ENCODE results near the gene TBC1D22A.
A peak's percentile ranks its signal among the peaks of the same experiment; 100 is the strongest.

TBC1D22A gene

GRCh38 chr22:47151490-47151889 is 389.0 kb downstream of the TBC1D22A start:
- Histone ChIP-seq H3K9me3 (replicated peaks; ENCODE audit: low read length) (no peaks in the 10 kb centered on the region), H3K4me3 (ENCODE audit: low read length) (no peak overlapping the region), H3K27me3 (ENCODE audit: control insufficient read depth, insufficient read depth, low read length) (no peaks in the 10 kb centered on the region), H3K4me1 (ENCODE audit: control insufficient read depth, insufficient read depth, low read length) (peaks cover 25% of the 10 kb centered on the region), H3K9ac (ENCODE audit: low read depth, low read length) (no peak overlapping the region), H3K4me2 (ENCODE audit: low read length) (no peak overlapping the region), H3K36me3 (ENCODE audit: insufficient read depth, low read length) (no peaks in the 10 kb centered on the region)

- no peak overlapping the region for H3K4me3 ChIP-seq (ENCODE audit: low read length)
- H3K9ac ChIP-seq (ENCODE audit: low read depth, low read length): no peak overlapping the region
- no peak overlapping the region for H3K4me2 ChIP-seq (ENCODE audit: low read length)
- no peaks in the 10 kb centered on the region for H3K9me3 ChIP-seq (replicated peaks; ENCODE audit: low read length)
- H3K4me1 ChIP-seq (ENCODE audit: control insufficient read depth, insufficient read depth, low read length): peaks cover 25% of the 10 kb centered on the region
- no peaks in the 10 kb centered on the region for H3K36me3 ChIP-seq (ENCODE audit: insufficient read depth, low read length)
- no peaks in the 10 kb centered on the region for H3K27me3 ChIP-seq (ENCODE audit: control insufficient read depth, insufficient read depth, low read length)
These were observed 389.8 kb downstream of the TBC1D22A start for GRCh38 chr22:47152236-47152635.

- no peak overlapping the region for H3K4me3 ChIP-seq (ENCODE audit: low read length)
- no peak overlapping the region for H3K4me2 ChIP-seq (ENCODE audit: low read length)
These were observed 390.5 kb downstream of the TBC1D22A start for GRCh38 chr22:47152938-47153337.

GRCh38 chr22:47153854-47154525 is 391.5 kb downstream of the TBC1D22A start:
- Histone ChIP-seq H3K36me3 (ENCODE audit: insufficient read depth, low read length) (no peaks in the 10 kb centered on the region), H3K4me3 (ENCODE audit: low read length) (peak overlapping the region; percentile 53)

More at GRCh38 chr22:47152938-47153337, 390.5 kb downstream of the TBC1D22A start:
- Histone ChIP-seq H3K4me1 (ENCODE audit: control insufficient read depth, insufficient read depth, low read length) (peaks cover 25% of the 10 kb centered on the region), H3K36me3 (ENCODE audit: insufficient read depth, low read length) (no peaks in the 10 kb centered on the region), H3K27me3 (ENCODE audit: control insufficient read depth, insufficient read depth, low read length) (no peaks in the 10 kb centered on the region), H3K9me3 (replicated peaks; ENCODE audit: low read length) (no peaks in the 10 kb centered on the region), H3K9ac (ENCODE audit: low read depth, low read length) (no peak overlapping the region)

GRCh38 chr22:47154621-47155081 is 392.2 kb downstream of the TBC1D22A start:
- peak overlapping the region; percentile 43 for H3K9ac ChIP-seq (ENCODE audit: low read depth, low read length)
- peaks cover 25% of the 10 kb centered on the region for H3K4me1 ChIP-seq (ENCODE audit: control insufficient read depth, insufficient read depth, low read length)
- H3K27me3 ChIP-seq (ENCODE audit: control insufficient read depth, insufficient read depth, low read length): no peaks in the 10 kb centered on the region
- H3K4me3 ChIP-seq (ENCODE audit: low read length): peak overlapping the region; percentile 53
- H3K4me2 ChIP-seq (ENCODE audit: low read length): peak overlapping the region; percentile 75
- H3K9me3 ChIP-seq (replicated peaks; ENCODE audit: low read length): no peaks in the 10 kb centered on the region
- H3K36me3 ChIP-seq (ENCODE audit: insufficient read depth, low read length): peaks cover 5% of the 10 kb centered on the region

More at GRCh38 chr22:47153854-47154525, 391.5 kb downstream of the TBC1D22A start:
- Histone ChIP-seq H3K4me2 (ENCODE audit: low read length) (peak overlapping the region; percentile 75), H3K9ac (ENCODE audit: low read depth, low read length) (peak overlapping the region; percentile 43), H3K4me1 (ENCODE audit: control insufficient read depth, insufficient read depth, low read length) (peaks cover 25% of the 10 kb centered on the region), H3K27me3 (ENCODE audit: control insufficient read depth, insufficient read depth, low read length) (no peaks in the 10 kb centered on the region), H3K9me3 (replicated peaks; ENCODE audit: low read length) (no peaks in the 10 kb centered on the region)

GRCh38 chr22:47155131-47155885 is 392.9 kb downstream of the TBC1D22A start:
- Histone ChIP-seq H3K4me1 (ENCODE audit: control insufficient read depth, insufficient read depth, low read length) (peaks cover 25% of the 10 kb centered on the region), H3K4me3 (ENCODE audit: low read length) (peak overlapping the region; percentile 53), H3K4me2 (ENCODE audit: low read length) (peak overlapping the region; percentile 75), H3K9me3 (replicated peaks; ENCODE audit: low read length) (no peaks in the 10 kb centered on the region), H3K27me3 (ENCODE audit: control insufficient read depth, insufficient read depth, low read length) (no peaks in the 10 kb centered on the region), H3K9ac (ENCODE audit: low read depth, low read length) (peak overlapping the region; percentile 43), H3K36me3 (ENCODE audit: insufficient read depth, low read length) (peaks cover 5% of the 10 kb centered on the region)

GRCh38 chr22:47155912-47156311 is 393.5 kb downstream of the TBC1D22A start:
- H3K4me2 ChIP-seq (ENCODE audit: low read length): no peak overlapping the region
- no peaks in the 10 kb centered on the region for H3K9me3 ChIP-seq (replicated peaks; ENCODE audit: low read length)
- H3K4me3 ChIP-seq (ENCODE audit: low read length): no peak overlapping the region
- no peaks in the 10 kb centered on the region for H3K27me3 ChIP-seq (ENCODE audit: control insufficient read depth, insufficient read depth, low read length)
- H3K9ac ChIP-seq (ENCODE audit: low read depth, low read length): no peak overlapping the region
- peaks cover 25% of the 10 kb centered on the region for H3K4me1 ChIP-seq (ENCODE audit: control insufficient read depth, insufficient read depth, low read length)
- H3K36me3 ChIP-seq (ENCODE audit: insufficient read depth, low read length): peaks cover 5% of the 10 kb centered on the region

GRCh38 chr22:47156352-47157092 is 394.1 kb downstream of the TBC1D22A start:
- no peaks in the 10 kb centered on the region for H3K27me3 ChIP-seq (ENCODE audit: control insufficient read depth, insufficient read depth, low read length)
- H3K4me2 ChIP-seq (ENCODE audit: low read length): no peak overlapping the region
- no peaks in the 10 kb centered on the region for H3K9me3 ChIP-seq (replicated peaks; ENCODE audit: low read length)
- peaks cover 5% of the 10 kb centered on the region for H3K36me3 ChIP-seq (ENCODE audit: insufficient read depth, low read length)
- peaks cover 20% of the 10 kb centered on the region for H3K4me1 ChIP-seq (ENCODE audit: control insufficient read depth, insufficient read depth, low read length)
- no peak overlapping the region for H3K9ac ChIP-seq (ENCODE audit: low read depth, low read length)
- no peak overlapping the region for H3K4me3 ChIP-seq (ENCODE audit: low read length)

GRCh38 chr22:47157093-47157420 is 394.6 kb downstream of the TBC1D22A start:
- Histone ChIP-seq H3K4me3 (ENCODE audit: low read length) (no peak overlapping the region), H3K4me1 (ENCODE audit: control insufficient read depth, insufficient read depth, low read length) (peaks cover 18% of the 10 kb centered on the region), H3K9me3 (replicated peaks; ENCODE audit: low read length) (no peaks in the 10 kb centered on the region), H3K27me3 (ENCODE audit: control insufficient read depth, insufficient read depth, low read length) (no peaks in the 10 kb centered on the region), H3K9ac (ENCODE audit: low read depth, low read length) (no peak overlapping the region), H3K36me3 (ENCODE audit: insufficient read depth, low read length) (peaks cover 5% of the 10 kb centered on the region), H3K4me2 (ENCODE audit: low read length) (no peak overlapping the region)

GRCh38 chr22:47157486-47158270 is 395.2 kb downstream of the TBC1D22A start:
- H3K9ac ChIP-seq (ENCODE audit: low read depth, low read length): no peak overlapping the region

GRCh38 chr22:47158457-47158856 is 396.0 kb downstream of the TBC1D22A start:
- H3K9me3 ChIP-seq (replicated peaks; ENCODE audit: low read length): no peaks in the 10 kb centered on the region
- H3K27me3 ChIP-seq (ENCODE audit: control insufficient read depth, insufficient read depth, low read length): no peaks in the 10 kb centered on the region
- peaks cover 18% of the 10 kb centered on the region for H3K4me1 ChIP-seq (ENCODE audit: control insufficient read depth, insufficient read depth, low read length)
- no peak overlapping the region for H3K9ac ChIP-seq (ENCODE audit: low read depth, low read length)
- H3K4me3 ChIP-seq (ENCODE audit: low read length): no peak overlapping the region
- no peak overlapping the region for H3K4me2 ChIP-seq (ENCODE audit: low read length)
- H3K36me3 ChIP-seq (ENCODE audit: insufficient read depth, low read length): peaks cover 5% of the 10 kb centered on the region

More at GRCh38 chr22:47157486-47158270, 395.2 kb downstream of the TBC1D22A start:
- no peak overlapping the region for H3K4me2 ChIP-seq (ENCODE audit: low read length)
- H3K4me1 ChIP-seq (ENCODE audit: control insufficient read depth, insufficient read depth, low read length): peaks cover 18% of the 10 kb centered on the region
- peaks cover 5% of the 10 kb centered on the region for H3K36me3 ChIP-seq (ENCODE audit: insufficient read depth, low read length)
- H3K9me3 ChIP-seq (replicated peaks; ENCODE audit: low read length): no peaks in the 10 kb centered on the region
- H3K4me3 ChIP-seq (ENCODE audit: low read length): no peak overlapping the region
- H3K27me3 ChIP-seq (ENCODE audit: control insufficient read depth, insufficient read depth, low read length): no peaks in the 10 kb centered on the region
